HG02588 (cell line): Measurements from ENCODE around the gene BCL2L14.

Experiments
- ATAC-seq: cut with Tn5 transposase; IDR thresholded peaks from one replicate; pipeline ENCODE4 v1.9.1; 2021; ENCODE audit warnings: mild to moderate bottlenecking, moderate library complexity; ENCODE audit not compliant: unreplicated experiment

The BCL2L14 gene

GRCh38 chr12:12054993-12055392 lies 15.7 kb upstream of the BCL2L14 start:
- ATAC-seq: no peak

DNA sequence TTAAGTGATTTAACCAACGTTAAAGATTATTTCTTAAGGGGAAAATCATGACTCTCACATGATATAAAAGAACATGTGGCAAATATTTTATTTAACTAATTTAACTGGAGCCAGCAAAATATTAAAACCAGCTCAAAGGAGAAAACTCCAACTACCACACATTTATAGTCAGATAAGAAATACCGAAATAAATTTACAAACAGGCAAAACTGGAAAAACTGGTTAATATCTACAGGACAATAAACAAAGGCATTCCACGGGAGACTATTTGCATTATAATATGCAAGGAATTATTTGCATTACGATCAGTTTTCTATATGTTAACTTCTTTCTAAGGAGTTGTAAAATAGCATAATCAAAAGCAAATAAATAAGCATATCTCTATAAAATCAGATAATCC lies 13.8 kb upstream of the BCL2L14 start:
- ATAC-seq: no peak

DNA sequence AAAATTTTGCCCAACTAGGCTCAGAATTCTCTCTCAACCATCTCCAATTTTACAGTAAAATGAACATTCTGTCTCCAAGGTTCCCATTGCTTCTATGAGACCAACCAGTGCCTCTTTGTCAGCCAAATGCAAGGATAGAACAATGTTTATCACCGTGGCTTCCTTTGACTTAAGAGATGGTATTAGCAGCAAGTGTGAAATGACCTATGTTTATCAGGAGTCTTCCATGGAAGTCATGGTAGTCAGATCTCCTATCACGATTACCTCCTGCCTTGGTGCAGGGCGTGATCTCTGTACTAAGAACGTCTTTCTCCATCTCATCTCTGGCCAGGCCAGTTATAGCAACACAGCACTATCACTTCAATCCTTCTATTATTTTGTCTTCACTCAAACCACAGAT lies 6.1 kb upstream of the BCL2L14 start:
- ATAC-seq: no peak

GRCh38 chr12:12068751-12069150 lies 2.0 kb upstream of the BCL2L14 start:
- no peak for ATAC-seq

GRCh38 chr12:12069821-12070548 lies 754 bp upstream of the BCL2L14 start:
- no peak for ATAC-seq

DNA sequence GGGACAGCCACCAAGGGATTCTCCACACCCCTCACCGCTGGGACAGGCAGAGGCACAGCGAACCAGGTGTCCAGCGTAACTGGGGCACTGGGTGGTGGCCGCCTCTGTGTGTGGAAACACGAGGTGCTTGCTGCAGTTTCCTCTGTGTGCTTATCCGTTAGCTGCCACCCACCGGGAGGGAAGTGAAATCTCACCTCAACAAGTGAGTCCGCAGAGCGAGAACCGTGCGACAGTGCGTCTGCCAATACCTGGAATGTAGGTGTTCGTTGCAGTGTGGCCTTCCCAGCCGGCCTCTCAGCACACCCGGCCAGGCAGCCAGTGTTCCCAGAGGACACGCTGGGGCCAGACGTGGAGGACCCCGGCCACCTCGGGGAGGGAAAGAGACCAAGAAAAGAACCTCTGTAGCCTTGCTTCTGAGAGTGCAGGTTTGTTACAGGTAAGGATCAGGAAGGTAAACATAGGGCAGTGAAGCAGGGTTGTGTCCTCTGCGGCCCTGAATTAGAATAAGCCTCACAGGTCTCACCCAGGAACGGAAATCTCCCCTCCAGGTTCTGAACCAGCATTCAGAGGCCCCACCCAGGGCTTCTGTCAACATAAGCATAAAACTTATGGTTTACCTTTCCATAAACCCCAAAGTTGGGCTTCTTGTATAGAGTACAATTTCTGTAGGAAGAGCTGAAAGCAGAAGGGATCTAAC lies 1.5 kb downstream of the BCL2L14 start:
- ATAC-seq: no peak

- no peak for ATAC-seq
These were observed 8.6 kb downstream of the BCL2L14 start for GRCh38 chr12:12079291-12079690.

- ATAC-seq: no peak
These were observed 11.2 kb downstream of the BCL2L14 start for GRCh38 chr12:12081836-12082497.

DNA sequence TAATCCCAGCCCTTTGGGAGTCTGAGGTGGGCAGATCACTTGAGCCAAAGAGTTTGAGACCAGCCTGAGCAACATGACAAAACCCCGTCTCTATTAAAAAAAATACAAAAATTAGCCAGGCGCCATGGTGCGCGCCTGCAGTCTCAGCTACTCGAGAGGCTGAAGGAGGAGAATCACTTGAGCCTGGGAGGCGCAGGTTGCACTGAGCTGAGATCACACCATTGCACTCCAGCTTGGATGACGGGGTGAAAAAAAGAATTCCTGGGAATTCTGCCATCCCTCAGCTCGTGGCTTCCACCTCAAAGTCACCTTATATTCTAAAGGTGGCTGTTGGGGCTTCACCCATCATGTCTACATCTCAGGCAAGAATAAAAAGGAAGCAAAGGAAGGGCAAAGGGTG lies 12.9 kb downstream of the BCL2L14 start:
- no peak for ATAC-seq

DNA sequence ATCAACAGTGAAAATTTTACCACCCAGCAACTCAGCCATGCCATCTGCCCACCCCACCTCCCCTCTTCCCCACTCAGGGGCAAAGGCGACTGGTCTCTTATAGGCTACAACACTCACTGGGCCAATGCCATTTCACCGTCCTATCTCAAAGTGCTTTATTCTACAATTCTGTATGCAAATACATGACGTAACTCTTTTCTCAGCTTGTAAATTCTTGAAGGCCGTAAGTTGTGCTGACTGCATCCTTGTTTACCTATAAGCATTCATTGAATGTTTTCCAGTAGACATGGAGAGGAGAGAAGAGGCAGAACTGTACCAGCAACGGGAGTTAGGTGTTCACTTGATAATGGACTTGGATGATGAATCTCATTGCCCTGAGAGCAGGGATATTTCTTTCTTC lies 15.6 kb downstream of the BCL2L14 start:
- no peak for ATAC-seq

DNA sequence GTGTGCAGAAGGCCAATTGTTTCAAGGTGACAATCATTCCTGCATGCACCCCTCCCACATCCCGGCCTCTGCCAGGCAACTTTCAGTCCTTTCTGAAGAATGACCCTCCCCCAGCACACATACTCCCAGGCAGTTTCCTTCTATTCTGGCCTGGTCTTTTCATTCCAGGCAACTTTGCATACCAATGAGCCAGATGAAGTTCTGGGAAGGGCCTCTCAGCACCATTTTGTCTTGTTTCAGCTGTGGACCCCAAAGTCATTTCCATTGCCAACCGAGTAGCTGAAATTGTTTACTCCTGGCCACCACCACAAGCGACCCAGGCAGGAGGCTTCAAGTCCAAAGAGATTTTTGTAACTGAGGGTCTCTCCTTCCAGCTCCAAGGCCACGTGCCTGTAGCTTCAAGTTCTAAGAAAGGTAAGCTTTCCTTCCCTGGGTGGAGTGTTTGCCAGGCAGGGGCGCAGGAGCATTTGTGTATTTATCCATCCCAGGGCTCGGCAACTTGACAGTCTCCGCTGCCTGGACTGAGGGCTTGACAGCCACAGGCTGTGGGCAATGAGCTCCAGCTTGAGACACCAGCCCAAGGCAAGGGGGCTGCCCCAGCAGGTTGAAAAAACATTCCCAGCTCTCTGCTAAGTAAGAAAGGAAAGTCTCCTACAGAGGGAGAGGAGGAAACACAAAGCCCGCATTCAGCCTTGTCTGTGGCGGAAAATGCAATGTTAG lies 16.4 kb downstream of the BCL2L14 start:
- no peak for ATAC-seq

DNA sequence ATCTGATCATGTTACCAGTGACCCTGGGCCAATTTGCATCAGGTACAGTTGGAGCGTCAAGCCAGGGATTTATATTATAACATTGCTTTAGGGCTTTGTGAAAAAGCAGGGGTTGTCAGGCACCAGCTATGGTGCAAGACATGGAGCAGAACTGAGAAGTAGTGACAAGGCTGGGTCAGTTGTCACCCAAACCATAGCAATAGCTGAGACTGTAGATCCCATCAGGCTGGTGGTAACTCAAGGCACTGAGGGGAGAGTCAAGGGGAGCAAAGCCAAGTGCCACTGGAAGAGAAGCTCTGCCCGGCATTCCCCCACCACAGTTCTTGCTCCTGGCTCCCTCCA lies 16.9 kb downstream of the BCL2L14 start:
- ATAC-seq: no peak

DNA sequence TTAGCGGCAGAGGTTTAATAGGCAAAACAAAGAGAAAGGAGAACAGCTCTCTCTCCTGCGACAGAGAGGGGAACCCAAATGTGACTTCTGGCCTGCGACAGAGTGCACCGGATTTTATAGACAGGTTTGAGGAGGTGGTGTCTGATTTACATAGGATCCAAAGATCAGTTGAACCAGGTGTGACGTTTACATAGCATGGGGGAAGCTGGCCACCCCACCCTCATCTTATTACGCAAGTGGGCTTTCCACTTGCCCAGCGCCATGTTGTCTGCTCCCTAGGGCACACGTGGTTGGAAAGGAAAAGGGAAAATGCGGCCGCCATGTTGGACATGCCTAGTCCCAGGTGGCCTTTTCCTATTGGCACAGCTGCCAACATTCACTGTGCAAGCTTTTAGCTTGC lies 17.4 kb downstream of the BCL2L14 start:
- ATAC-seq: no peak

- no peak for ATAC-seq
These were observed 18.0 kb downstream of the BCL2L14 start for GRCh38 chr12:12088761-12089160.

GRCh38 chr12:12091071-12091470 lies 20.3 kb downstream of the BCL2L14 start:
- no peak for ATAC-seq

DNA sequence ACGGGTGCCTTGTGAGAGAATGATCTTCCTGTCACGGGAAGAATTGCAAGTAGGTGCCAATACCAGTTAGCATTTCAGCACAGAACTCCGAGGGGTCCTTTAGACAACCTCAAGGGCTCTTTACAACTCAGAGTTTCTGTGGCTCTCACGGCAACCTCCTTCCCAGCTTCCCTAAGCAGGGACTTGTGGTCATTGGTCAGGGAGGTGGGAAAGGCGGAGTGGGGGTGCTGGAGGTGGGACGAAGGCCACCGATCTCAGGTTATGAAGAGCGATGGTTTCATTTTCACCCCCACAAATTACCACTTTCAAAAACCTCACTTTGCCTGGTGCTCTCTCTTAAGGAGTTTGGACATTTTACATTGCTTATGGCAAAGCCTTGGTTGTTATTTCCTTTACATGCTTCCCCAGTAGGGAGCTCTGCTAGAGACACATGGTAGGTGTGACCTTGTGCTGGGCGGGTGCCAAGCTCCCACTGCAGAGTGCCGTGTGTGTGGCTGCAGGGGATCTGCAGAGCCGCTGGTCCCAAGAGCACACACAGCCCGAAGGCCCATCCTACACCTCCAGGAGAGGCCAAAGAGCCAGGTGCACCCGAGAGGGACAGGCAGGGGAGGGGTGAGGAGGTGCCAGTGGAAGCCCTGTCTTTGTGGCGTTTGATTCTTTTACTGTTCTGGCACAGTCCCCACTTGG lies 21.4 kb downstream of the BCL2L14 start:
- no peak for ATAC-seq

- no peak for ATAC-seq
These were observed 23.7 kb downstream of the BCL2L14 start for GRCh38 chr12:12094481-12094880.

- ATAC-seq: no peak
These were observed 24.3 kb downstream of the BCL2L14 start for GRCh38 chr12:12095021-12095420.

DNA sequence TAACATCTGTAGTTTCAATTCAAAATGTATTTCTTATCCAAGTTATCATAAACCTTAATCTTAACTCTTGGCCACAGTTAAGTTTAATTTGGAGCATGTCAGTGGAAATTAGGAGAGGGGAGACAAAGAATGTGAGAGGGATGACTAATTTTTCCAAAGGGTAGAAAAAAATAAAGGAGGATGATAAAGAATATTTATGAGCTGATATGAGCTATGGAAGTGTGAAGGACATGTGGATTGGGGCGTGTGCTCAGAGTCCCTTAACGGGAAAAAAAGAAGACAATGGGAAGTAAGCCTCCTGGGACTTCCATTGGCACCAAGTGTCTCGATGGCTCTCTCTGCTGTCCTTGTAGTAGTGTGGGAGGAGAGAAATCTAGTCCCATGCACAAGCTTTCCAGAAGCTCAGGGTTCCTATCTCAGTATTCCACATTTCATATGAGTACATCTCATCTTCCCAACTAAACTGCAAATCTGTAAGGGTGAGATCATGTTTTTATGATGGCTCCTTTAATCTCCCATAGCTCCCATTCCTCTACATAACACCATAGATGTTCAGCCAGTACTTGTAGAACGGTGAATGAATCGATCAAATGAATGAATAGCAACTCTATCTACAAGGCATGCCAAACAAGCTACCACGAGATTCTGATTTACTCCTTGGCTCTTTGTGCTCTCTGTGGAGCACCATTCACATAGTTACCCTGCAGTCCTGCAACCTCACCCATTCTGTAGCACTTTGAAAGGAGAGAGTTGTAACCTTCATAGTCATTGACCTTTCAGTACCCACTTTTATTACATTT lies 27.4 kb downstream of the BCL2L14 start:
- no peak for ATAC-seq

DNA sequence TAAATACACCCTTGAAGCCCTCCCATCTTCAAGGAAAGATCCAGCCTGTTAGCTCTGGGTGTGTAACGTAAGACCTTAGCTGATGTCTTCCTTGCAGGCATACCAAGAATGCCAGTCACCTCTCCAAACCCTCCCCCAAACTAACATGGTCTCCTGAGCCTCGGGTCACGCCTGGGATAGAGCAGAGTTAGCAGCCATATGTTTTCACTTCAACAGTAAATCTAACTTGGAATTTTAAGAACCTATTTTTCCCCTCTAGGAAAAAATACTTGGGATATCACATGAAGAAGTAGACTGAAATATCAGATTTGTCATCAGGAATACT lies 27.9 kb downstream of the BCL2L14 start:
- no peak for ATAC-seq
